IPS-15b (cell line): ENCODE measurements around the gene PNRC1.
A peak's percentile ranks its signal among the peaks of the same experiment; 100 is the strongest.
"Not testable (repeated sequence)": the region's sequence is repeated elsewhere in the genome, so short reads cannot be mapped to it uniquely, and the experiment has no call there.

ENCODE experiments used
- H3K27me3 ChIP-seq: one replicate; pipeline ENCODE4 v1.6.1; 2013; ENCODE audit warnings: low read length; ENCODE audit not compliant: control insufficient read depth, insufficient read depth
- H3K36me3 ChIP-seq: one replicate; pipeline ENCODE4 v1.6.1; 2013; ENCODE audit warnings: low read length; ENCODE audit not compliant: control insufficient read depth, insufficient read depth
- H3K4me1 ChIP-seq: one replicate; pipeline ENCODE4 v1.6.1; 2013; ENCODE audit warnings: mild to moderate bottlenecking, low read length; ENCODE audit not compliant: control insufficient read depth, insufficient read depth
- H3K4me3 ChIP-seq: one replicate; pipeline ENCODE4 v1.5.1; 2013; ENCODE audit warnings: low read depth, low read length
- H3K9ac ChIP-seq: one replicate; pipeline ENCODE4 v1.6.1; 2013; ENCODE audit warnings: low read depth, mild to moderate bottlenecking, low read length
- H3K9me3 ChIP-seq: one replicate; pipeline ENCODE4 v1.6.1; 2013; ENCODE audit warnings: mild to moderate bottlenecking, low read length; ENCODE audit not compliant: control insufficient read depth, insufficient read depth

Gene PNRC1

DNA sequence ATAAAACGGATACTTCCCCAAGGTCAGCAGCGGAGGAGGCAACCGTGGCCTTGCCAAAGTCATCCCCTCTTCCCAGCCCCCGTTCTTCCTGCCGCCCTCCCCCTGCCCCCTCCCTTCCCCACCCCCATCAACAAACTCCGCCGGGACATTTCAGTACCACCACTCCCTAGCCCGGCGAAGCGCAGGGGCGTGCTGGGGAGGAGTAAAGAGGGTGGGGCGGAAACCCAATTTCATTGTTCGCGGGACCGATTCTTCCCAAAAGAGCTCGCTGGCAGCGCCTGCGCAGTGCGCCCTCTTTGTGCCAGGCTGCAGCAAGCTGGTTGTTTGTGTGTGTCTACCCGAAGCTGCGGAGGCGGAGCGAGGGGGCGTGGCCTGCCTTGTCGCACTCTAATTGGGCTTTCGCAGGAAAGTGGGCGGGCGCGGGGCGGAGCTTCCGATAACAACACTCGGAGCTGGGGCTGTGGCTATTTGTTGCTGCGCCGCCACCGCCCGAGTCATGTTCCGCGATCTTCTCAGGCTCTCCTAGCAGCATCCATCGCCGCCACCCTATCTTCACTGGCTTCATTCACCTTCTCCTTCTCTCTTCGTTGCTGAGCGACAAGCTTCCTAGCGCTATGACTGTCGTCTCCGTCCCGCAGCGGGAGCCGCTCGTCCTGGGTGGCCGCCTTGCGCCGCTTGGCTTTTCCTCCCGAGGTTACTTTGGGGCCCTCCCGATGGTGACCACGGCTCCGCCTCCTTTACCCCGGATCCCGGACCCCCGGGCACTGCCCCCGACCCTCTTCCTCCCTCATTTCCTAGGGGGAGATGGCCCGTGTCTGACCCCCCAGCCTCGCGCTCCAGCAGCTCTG is at the start of gene PNRC1:
PNRC1 (plus strand) TSS at position 471 of the 848 bp plus-strand sequence; CDS start at position 615, 144 bp downstream.
- H3K27me3 ChIP-seq, result no peaks in the 10 kb centered on the region
- peak within 1 kb of the TSS; percentile 90 for H3K4me3 ChIP-seq

DNA sequence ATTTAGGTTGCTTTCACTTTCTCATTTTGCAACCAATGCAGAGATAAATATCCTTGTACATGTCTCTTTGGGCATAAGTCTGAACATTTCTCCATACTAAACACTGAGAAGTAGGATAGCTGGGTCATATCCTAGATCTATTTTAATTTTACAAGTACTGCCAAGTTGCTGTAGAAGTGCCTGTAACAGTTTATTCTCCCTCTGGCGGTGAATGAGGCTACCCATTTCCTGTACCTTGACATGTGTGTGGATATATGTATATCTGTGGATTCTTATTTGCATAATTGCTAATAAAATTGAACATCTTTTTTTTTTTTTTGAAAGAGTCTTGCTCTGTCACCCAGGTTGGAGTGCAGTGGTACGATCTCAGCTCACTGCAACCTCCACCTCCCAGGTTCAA is 48.0 kb upstream of the PNRC1 start:
- Histone ChIP-seq H3K9me3 (no peaks in the 10 kb centered on the region), H3K9ac (no peak overlapping the region), H3K4me1 (peaks cover 15% of the 10 kb centered on the region), H3K4me3 (no peak overlapping the region), H3K36me3 (peaks cover 3% of the 10 kb centered on the region), H3K27me3 (no peaks in the 10 kb centered on the region)

More for the DNA sequence above, at the start of gene PNRC1:
- Histone ChIP-seq H3K9me3 (no peaks in the 10 kb centered on the region), H3K36me3 (no peaks in the 10 kb centered on the region), H3K9ac (peak within 1 kb of the TSS; percentile 95), H3K4me1 (peaks cover 17% of the 10 kb centered on the region)

DNA sequence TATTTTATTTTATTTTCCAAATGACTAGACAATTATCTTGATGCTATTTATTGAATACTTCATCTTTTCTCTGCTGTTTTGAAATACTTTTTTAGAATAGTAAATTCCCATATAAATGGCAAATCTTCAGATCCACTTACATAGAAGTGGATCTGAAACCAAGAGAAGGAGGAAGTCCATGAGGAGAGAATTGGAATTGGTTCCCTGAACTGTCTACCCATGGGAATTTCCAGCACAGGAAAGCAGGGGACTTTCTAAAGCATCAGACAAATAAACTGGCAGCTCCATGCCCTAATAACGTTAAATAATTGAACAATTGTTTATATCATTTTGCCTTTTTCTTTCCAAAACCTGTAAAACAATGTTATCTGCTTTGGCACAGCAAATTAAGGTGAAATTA is 47.1 kb upstream of the PNRC1 start:
- Histone ChIP-seq H3K36me3 (peaks cover 3% of the 10 kb centered on the region), H3K4me3 (no peak overlapping the region), H3K27me3 (no peaks in the 10 kb centered on the region), H3K9ac (no peak overlapping the region), H3K9me3 (no peaks in the 10 kb centered on the region), H3K4me1 (peaks cover 15% of the 10 kb centered on the region)

GRCh38 chr6:89034116-89034515 is 46.4 kb upstream of the PNRC1 start:
- H3K36me3 ChIP-seq, H3K4me3 ChIP-seq, H3K9ac ChIP-seq, H3K27me3 ChIP-seq, H3K9me3 ChIP-seq: not testable (repeated sequence)
- H3K4me1 ChIP-seq, result peaks cover 15% of the 10 kb centered on the region

DNA sequence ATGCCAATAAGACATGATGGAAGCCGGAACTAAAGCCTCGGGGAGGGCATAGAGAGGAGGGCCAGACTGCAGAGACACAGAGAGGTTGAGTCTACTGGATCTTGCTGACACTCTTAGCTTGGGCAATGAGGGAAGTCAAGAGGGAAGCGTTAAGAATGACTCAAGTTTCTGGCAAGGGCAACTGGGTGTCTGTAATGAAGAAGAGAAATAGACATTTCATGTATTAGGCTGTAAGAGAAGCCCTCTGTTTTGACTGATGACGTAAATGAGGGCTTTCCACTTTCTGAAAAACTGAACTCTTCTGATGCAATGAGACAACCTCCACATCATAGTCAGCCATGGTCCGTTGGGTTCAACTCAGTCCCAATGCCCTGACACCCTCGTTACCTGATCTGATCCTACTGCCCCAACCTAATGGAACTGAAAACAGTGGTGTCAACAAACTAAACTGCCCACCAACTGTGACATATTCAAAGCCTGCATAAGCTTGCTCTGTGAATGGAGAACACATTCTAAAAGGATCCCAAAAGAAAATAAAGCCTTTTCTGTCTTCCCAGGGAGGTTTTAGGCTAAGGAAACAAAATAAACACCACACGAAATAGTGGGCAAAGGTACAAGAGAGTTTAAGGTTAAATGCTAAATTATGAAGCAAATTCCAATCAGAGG is 45.8 kb upstream of the PNRC1 start:
- peaks cover 3% of the 10 kb centered on the region for H3K36me3 ChIP-seq

GRCh38 chr6:89035252-89036101 is 45.1 kb upstream of the PNRC1 start:
- Histone ChIP-seq H3K9ac (no peak overlapping the region), H3K9me3 (no peaks in the 10 kb centered on the region), H3K4me1 (peaks cover 15% of the 10 kb centered on the region), H3K36me3 (peaks cover 3% of the 10 kb centered on the region), H3K27me3 (no peaks in the 10 kb centered on the region), H3K4me3 (no peak overlapping the region)

More for the DNA sequence above, 45.8 kb upstream of the PNRC1 start:
- Histone ChIP-seq H3K4me3 (no peak overlapping the region), H3K4me1 (peaks cover 15% of the 10 kb centered on the region), H3K9ac (no peak overlapping the region), H3K9me3 (no peaks in the 10 kb centered on the region), H3K27me3 (no peaks in the 10 kb centered on the region)

- Histone ChIP-seq H3K4me3 (no peak overlapping the region), H3K9me3 (no peaks in the 10 kb centered on the region), H3K36me3 (peaks cover 3% of the 10 kb centered on the region), H3K27me3 (no peaks in the 10 kb centered on the region), H3K9ac (no peak overlapping the region), H3K4me1 (peaks cover 15% of the 10 kb centered on the region)
These were observed 43.2 kb upstream of the PNRC1 start for GRCh38 chr6:89037141-89037900.

DNA sequence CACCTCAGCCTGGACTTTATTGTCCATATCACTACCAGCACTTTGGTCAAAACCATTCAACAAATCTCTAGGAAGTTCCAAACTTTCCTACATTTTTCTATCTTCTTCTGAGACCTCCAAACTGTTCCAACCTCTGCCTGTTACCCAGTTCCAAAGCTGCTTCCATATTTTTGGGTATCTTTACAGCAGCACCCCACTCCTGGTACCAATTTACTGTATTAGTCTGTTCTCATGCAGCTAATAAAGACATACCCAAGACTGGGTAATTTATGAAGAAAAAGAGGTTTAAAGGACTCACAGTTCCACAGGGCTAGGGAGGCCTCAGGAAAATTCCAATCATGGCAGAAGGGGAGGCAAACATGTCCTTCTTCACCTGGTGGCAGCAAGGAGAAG is 42.7 kb upstream of the PNRC1 start:
- not testable (repeated sequence) for H3K27me3 ChIP-seq, H3K36me3 ChIP-seq, H3K4me3 ChIP-seq, H3K9ac ChIP-seq, H3K9me3 ChIP-seq
- peaks cover 15% of the 10 kb centered on the region for H3K4me1 ChIP-seq

- no peaks in the 10 kb centered on the region for H3K9me3 ChIP-seq
- no peaks in the 10 kb centered on the region for H3K27me3 ChIP-seq
- no peaks in the 10 kb centered on the region for H3K36me3 ChIP-seq
- H3K4me3 ChIP-seq, result no peak overlapping the region
- H3K4me1 ChIP-seq, result no peaks in the 10 kb centered on the region
- H3K9ac ChIP-seq, result no peak overlapping the region
These were observed 37.9 kb upstream of the PNRC1 start for GRCh38 chr6:89042664-89043063.

- H3K36me3 ChIP-seq, result no peaks in the 10 kb centered on the region
- peaks cover 7% of the 10 kb centered on the region for H3K4me1 ChIP-seq
- no peak overlapping the region for H3K4me3 ChIP-seq
- peaks cover 8% of the 10 kb centered on the region for H3K27me3 ChIP-seq
- no peaks in the 10 kb centered on the region for H3K9me3 ChIP-seq
- no peak overlapping the region for H3K9ac ChIP-seq
These were observed 36.1 kb upstream of the PNRC1 start for GRCh38 chr6:89044328-89045010.

DNA sequence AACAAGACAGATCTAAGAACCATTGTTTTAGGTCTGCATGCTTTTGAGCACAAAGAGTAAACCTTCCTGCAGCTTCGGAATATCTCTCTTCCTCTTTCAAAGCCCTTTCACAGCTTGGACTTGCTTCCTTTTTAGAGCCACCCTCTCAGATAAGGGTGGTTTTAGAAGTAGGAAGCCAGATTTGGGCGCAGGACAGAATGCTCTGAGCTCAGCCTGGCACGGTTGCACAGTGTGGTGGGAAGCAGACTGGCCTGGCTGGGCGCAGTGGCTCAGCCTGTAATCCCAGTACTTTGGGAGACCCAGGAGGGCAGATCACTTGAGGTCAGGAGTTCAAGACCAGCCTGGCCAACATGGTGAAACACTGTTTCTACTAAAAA is 35.6 kb upstream of the PNRC1 start:
- Histone ChIP-seq H3K9me3 (no peaks in the 10 kb centered on the region), H3K4me1 (peaks cover 7% of the 10 kb centered on the region), H3K27me3 (peaks cover 12% of the 10 kb centered on the region), H3K4me3 (no peak overlapping the region), H3K36me3 (no peaks in the 10 kb centered on the region), H3K9ac (no peak overlapping the region)
